BLaER1 treated with 17β-estradiol and CSF1 and Interleukin-3, amounts not matched to agents 10 nM and 100 nM (cell line): ENCODE measurements around the gene PEPD.

Source experiments
- H3K27ac ChIP-seq, 11 experiments: shearing (Covaris generic); formaldehyde crosslinking; 2 replicates each; pipeline ENCODE4 v1.8.1; 2022
- H3K27me3 ChIP-seq, 11 experiments: shearing (Covaris generic); formaldehyde crosslinking; 2 replicates each; pipeline ENCODE4 v1.8.1; 2022
- H3K36me3 ChIP-seq, 11 experiments: shearing (Covaris generic); formaldehyde crosslinking; 2 replicates each; pipeline ENCODE4 v1.8.1; 2022
- H3K4me1 ChIP-seq, 10 experiments: shearing (Covaris generic); formaldehyde crosslinking; 2 replicates each; pipeline ENCODE4 v1.8.1; 2022
- H3K4me2 ChIP-seq, 11 experiments: shearing (Covaris generic); formaldehyde crosslinking; 2 replicates each; pipeline ENCODE4 v1.8.1; 2022
- H3K4me3 ChIP-seq, 10 experiments: shearing (Covaris generic); formaldehyde crosslinking; 2 replicates each; pipeline ENCODE4 v1.8.1; 2022
- H3K9ac ChIP-seq, 11 experiments: shearing (Covaris generic); formaldehyde crosslinking; 2 replicates each; pipeline ENCODE4 v1.8.1; 2022
- H3K9me3 ChIP-seq, 11 experiments: shearing (Covaris generic); formaldehyde crosslinking; replicated peaks in 1 of 11; 2 replicates each; pipeline ENCODE4 v1.8.1; 2022
- H4K20me1 ChIP-seq, 11 experiments: shearing (Covaris generic); formaldehyde crosslinking; 2 replicates each; pipeline ENCODE4 v1.8.1; 2022
- Cebpa-rat ChIP-seq, 11 experiments: shearing (Covaris generic); IDR thresholded peaks; 2 replicates each; pipeline ENCODE4 v1.8.1; 2022

PEPD gene

DNA sequence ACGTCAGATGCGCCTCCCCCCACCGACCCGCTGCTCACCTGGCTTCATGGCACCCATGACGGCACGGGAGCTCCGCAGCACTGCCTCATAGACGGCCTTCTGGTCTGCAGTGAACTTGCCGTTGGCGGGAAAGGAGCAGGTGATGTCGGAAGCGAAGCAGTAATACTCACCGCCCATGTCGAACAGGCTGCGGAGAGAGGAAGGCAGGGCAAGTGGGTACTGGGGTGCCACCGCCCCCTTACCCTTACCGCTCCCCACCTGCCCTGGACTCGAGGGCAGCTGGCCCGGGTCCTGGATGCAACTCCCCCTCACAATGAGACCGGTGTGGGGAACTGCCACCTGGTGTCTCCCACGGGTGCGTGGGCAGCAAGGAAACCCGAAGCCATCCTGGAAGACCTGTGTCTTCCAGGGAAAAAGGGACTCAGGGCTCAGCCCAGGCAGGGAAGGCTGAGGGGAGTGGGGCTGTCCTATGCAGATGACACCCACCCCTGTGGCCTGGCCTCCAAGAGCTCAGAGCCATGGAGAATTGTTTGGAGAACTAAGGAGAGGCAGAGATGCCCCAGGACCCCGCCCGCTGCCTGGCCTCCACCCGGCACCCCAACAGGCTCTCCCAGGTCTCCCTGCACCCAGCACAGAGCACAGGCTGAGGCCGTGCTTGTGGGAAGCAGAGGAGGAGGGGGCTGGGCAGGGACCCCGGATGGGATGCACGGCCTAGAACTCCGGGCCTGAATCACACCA is 119.7 kb downstream of the PEPD start:
- Histone ChIP-seq H3K9ac (peak overlapping the region in 2 of 11 experiments; percentile 2 to 16; a peak in 1 of 22 replicates), H3K36me3 (0 out of 22 replicates have a peak, but pooled peaks cover 0 to 4% (median 0%) of the 10 kb centered on the region in 11 experiments), H3K4me3 (no peak overlapping the region), H3K4me2 (no peak overlapping the region), H3K27me3 (no peaks in the 10 kb centered on the region), H3K27ac (no peak overlapping the region), H3K9me3 (no peaks in the 10 kb centered on the region), H4K20me1 (peaks cover 0 to 25% (median 3%) of the 10 kb centered on the region in 11 experiments; a peak in 8 of 22 replicates), H3K4me1 (peaks cover 40 to 56% (median 44%) of the 10 kb centered on the region in 10 experiments)
- no peak for TF ChIP-seq Cebpa-rat (IDR thresholded peaks at IDR 0.05)

DNA sequence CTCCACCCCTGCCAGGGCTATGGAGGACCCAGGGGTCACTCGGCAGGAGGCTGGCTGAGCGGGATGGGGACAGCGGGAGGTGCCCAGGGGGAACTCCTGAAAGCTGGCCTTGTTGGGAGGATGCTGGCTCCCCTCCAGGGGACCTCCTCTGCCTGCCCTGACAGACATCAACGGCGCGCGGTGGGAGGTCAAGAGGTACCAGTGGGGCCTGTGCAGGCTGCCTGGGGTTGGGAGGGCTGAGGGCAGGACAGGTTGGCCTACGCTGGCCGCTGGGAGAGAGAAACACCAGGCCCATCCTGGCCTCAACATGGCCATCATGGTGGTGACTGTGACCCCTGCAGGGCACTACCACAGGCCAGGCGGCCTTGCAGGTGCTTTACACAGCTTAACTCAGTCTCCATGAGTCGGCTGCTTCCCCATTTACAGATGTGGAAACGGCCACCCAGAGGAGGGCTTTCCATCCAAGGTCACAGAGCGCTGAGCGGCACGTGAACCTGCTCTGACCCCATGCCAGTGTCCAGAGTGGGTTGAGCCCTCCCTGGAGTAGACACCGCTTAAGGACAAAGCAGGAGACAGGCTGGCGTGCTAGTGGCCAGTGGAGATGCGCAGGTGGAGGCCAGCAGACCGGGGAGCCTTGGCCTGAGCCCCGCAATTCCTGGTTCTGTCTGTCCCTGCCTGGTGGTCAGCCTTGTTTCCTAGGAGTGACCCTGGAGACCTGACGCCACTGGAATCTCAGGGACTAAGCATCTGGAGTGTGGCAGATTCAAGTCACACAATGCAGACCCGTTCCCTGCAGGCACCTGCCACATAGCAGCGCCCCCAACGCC is 120.5 kb downstream of the PEPD start:
- Histone ChIP-seq H3K4me2 (no peak overlapping the region), H3K4me1 (peaks cover 40 to 56% (median 44%) of the 10 kb centered on the region in 10 experiments), H3K9me3 (no peaks in the 10 kb centered on the region), H3K4me3 (no peak overlapping the region), H3K27ac (no peak overlapping the region), H3K9ac (no peak overlapping the region), H3K27me3 (no peaks in the 10 kb centered on the region), H3K36me3 (0 out of 22 replicates have a peak, but pooled peaks cover 0 to 4% (median 0%) of the 10 kb centered on the region in 11 experiments), H4K20me1 (peaks cover 0 to 30% (median 4%) of the 10 kb centered on the region in 11 experiments; a peak in 9 of 22 replicates)
- TF ChIP-seq Cebpa-rat (IDR thresholded peaks at IDR 0.05) = no peak

DNA sequence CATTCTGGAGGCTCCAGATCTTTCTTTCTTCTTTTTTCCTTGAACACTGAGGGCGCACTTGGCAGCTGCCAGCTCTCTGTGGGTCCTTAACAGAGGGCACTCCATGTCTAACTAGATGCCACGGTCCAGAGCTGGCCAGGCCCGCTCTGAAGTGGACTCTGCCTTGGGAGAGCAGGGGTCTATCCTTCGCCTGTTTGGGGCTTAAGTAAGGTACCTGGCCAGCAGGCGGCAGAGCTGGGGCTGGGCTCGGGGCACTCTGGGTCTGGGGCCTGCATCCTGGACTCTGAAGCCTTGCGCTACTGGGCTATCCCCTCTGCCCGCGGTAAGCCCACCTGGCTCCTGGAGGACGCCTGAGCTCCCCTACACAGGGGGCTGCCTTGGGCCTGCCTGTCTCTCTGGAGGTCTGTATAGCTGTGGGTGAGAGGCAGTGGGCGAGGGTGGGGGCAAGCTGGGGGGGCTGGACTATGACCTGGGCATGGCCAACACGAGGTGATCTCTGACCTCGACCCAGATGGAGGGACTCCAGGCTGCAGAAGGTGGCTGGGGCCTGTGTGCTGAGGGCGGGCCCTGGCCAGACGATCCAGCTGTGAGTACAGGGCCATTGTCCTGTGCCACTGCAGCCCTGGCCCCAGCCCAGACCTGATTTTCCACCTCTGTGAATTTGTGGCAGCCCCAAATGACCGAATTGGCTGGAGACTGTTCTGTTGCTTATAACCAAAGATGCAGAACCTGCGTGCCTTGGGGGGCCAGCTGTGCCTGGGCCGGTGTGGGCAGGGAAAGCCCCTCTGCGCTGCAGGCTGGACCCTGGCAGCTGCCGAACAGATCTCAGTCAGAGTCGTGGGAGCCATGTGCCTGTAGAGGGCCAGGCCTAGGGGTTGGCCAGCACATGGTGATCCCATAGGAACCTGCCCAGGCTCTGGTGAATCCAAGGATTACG is 121.6 kb downstream of the PEPD start:
- Histone ChIP-seq H3K4me1 (peaks cover 40 to 56% (median 44%) of the 10 kb centered on the region in 10 experiments), H4K20me1 (peaks cover 0 to 40% (median 6%) of the 10 kb centered on the region in 11 experiments; a peak in 10 of 22 replicates), H3K9ac (no peak overlapping the region; a peak in 2 of 22 replicates), H3K9me3 (no peaks in the 10 kb centered on the region), H3K4me2 (no peak overlapping the region), H3K27ac (no peak overlapping the region), H3K36me3 (0 out of 22 replicates have a peak, but pooled peaks cover 0 to 4% (median 0%) of the 10 kb centered on the region in 11 experiments), H3K27me3 (no peaks in the 10 kb centered on the region), H3K4me3 (no peak overlapping the region)
- no peak for TF ChIP-seq Cebpa-rat (IDR thresholded peaks at IDR 0.05)

DNA sequence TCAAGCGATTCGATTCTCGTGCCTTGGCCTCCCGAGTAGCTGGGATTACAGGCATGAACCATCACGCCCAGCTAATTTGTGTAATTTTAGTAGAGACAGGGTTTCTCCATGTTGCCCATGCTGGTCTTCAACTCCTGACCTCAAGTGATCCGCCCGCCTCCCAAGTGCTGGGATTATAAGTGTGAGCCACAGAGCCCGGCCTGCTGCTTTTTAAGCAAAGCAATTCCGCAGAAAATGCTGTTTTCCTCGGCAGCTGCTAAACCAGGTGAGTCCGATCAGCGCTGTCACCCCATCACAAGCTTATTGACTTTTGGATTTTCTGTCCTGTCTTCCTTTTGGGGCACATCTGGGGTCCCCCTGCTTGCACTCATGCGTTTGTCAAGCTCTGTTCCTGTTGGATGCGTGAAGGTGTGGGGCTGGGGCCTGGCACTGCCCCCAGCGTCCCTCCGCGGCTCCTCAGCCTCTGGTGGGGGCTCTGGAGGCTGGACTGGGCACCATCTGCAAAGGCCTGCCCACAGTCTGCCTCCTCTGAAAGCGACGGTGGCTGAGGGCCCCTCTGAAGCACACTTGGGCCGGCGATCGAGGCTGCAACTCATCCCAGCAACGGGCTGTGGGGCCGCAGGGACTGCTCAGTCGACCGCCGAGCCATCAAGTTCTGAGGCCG is 122.4 kb downstream of the PEPD start:
- no peaks in the 10 kb centered on the region for H3K27me3 ChIP-seq
- peaks cover 0 to 48% (median 13%) of the 10 kb centered on the region in 11 experiments; a peak in 14 of 22 replicates for H4K20me1 ChIP-seq
- peaks cover 40 to 56% (median 44%) of the 10 kb centered on the region in 10 experiments for H3K4me1 ChIP-seq
- H3K27ac ChIP-seq = no peak overlapping the region
- H3K9me3 ChIP-seq = no peaks in the 10 kb centered on the region
- no peak overlapping the region for H3K4me3 ChIP-seq
- 0 out of 22 replicates have a peak, but pooled peaks cover 0 to 4% (median 0%) of the 10 kb centered on the region in 11 experiments for H3K36me3 ChIP-seq
- no peak for TF ChIP-seq Cebpa-rat (IDR thresholded peaks at IDR 0.05)
- H3K4me2 ChIP-seq = no peak overlapping the region
- H3K9ac ChIP-seq = peak overlapping the region in 1 of 11 experiments; percentile 1; a peak in 1 of 22 replicates

DNA sequence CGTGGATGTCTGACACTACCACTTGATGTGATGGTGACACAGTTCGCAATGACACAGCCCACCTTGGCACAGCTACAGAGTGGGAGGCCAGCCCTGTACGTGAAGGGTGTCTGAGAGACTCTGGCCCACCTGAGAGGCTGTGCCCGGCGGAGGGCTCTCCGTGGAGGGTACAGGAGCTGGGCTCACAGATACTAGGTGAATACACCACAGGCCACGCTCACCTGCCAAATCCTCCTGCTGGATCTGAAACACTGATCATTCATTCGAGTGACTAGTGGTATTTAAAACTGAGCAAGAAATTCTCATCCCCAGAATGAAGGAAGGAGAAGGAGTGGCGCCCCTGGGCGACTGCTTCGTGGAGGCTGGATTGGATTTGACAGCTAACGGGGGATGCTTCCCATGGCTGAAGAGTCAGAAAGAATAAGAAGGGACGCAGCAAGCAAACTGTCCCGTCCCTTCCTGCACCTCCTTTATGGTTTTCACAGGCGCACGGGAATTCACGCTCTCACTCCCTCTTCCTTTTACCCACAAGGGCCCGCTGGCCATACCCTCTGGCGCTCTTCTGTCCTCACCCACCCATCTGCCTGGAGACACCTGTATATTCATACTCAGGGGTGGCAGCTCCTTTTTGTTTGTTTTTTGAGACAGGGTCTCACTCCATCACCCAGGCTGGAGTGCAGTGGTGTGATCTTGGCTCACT is 123.1 kb downstream of the PEPD start:
- TF ChIP-seq Cebpa-rat (IDR thresholded peaks at IDR 0.05) = no peak
- no peaks in the 10 kb centered on the region for H3K9me3 ChIP-seq
- peaks cover 0 to 55% (median 19%) of the 10 kb centered on the region in 11 experiments; a peak in 14 of 22 replicates for H4K20me1 ChIP-seq
- H3K36me3 ChIP-seq = 0 out of 22 replicates have a peak, but pooled peaks cover 0 to 4% (median 0%) of the 10 kb centered on the region in 11 experiments
- H3K4me2 ChIP-seq = no peak overlapping the region
- H3K27me3 ChIP-seq = no peaks in the 10 kb centered on the region
- H3K27ac ChIP-seq = 0 out of 22 replicates have a peak overlapping the region, but pooled peaks of 1 of the 11 experiments have one; percentile 38
- H3K4me3 ChIP-seq = no peak overlapping the region
- H3K9ac ChIP-seq = 0 out of 22 replicates have a peak overlapping the region, but pooled peaks of 1 of the 11 experiments have one; percentile 9
- peaks cover 38 to 56% (median 41%) of the 10 kb centered on the region in 10 experiments for H3K4me1 ChIP-seq

DNA sequence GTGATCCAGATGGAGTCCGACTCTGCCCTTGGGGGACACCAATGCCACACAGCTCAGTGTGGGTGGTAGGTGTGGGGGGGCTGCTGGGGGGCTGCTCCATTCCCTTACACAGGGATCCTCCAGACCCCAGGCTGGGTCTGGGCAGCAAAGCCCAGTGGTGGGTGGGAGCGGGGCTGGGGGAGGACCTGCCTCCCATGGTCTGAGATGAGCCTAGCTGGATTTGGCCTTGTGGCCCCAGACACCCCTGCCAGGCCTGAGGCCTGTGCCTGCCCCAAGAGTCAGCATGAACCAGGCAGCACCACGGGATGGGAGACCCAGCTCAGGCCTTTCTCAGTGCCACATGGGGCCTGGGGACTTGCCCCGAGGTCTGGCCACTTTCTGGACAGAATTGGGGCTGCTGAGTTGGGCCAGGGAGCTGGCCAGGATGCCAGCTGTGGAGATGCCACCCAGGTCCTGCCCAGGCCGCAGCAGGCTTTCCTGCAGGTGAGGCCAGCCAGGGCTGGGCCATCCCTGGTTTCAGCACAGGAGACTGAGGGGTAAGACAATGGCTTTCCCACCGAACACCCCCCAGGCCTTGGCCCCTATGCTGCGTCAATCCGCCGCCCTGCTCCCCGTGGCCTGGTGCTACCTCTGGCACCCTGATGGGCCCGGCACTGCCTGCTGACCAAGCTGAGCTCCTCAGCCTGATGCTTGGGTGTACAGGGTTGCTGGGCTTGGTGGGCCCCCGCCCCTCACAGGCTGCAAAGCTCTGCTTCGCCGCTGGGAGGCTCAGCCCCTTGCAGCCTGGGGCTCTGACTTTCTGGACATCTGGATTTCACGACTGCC is 123.8 kb downstream of the PEPD start:
- peaks cover 0 to 62% (median 21%) of the 10 kb centered on the region in 11 experiments; a peak in 15 of 22 replicates for H4K20me1 ChIP-seq
- no peaks in the 10 kb centered on the region for H3K9me3 ChIP-seq
- no peaks in the 10 kb centered on the region for H3K27me3 ChIP-seq
- no peak overlapping the region for H3K4me3 ChIP-seq
- peaks cover 37 to 54% (median 41%) of the 10 kb centered on the region in 10 experiments for H3K4me1 ChIP-seq
- TF ChIP-seq Cebpa-rat (IDR thresholded peaks at IDR 0.05) = no peak
- 0 out of 22 replicates have a peak, but pooled peaks cover 0 to 4% (median 0%) of the 10 kb centered on the region in 11 experiments for H3K36me3 ChIP-seq
- H3K9ac ChIP-seq = peak overlapping the region in 8 of 11 experiments; percentile 32 to 60 (median 42); a peak in 9 of 22 replicates
- peak overlapping the region in 6 of 11 experiments; percentile 16 to 50 (median 28); a peak in 8 of 22 replicates for H3K27ac ChIP-seq
- H3K4me2 ChIP-seq = peak overlapping the region; percentile 40 to 93 (median 81); a peak in 20 of 22 replicates
